ENCODE results near the gene PACSIN3. TPM values are rescaled to one million over a fixed set of nuclear protein-coding genes. Genes with fewer than 3 reads are reported as not detected.

PACSIN3 gene
- total and polyA plus RNA-seq, 2 of the 8 experiments (the other 6 are each of a cell fraction or from before 2014, with no cell fraction given) = 23.8 to 47.2 TPM

GRCh38 chr11:47182380-47182779 lies 3.9 kb downstream of the PACSIN3 start:
- WGBS, 2 experiments (ENCODE audit: extremely low coverage in 1 of 2, insufficient coverage in 1 of 2, insufficient read length in 1 of 2, insufficient replicate concordance in 2 of 2, low coverage in 1 of 2, low lambda C conversion rate in 2 of 2, missing lambda C conversion rate in 1 of 2) = 94% methylated on average over 17 of the region's 17 CpGs; no CpG with 5 or more reads in 1 of the 2 experiments
- H3K23me2 ChIP-seq (ENCODE audit: low read depth, low read length) = peaks cover 8% of the 10 kb centered on the region; the same call in 1 of the 2 replicates
- H2BK5ac ChIP-seq (ENCODE audit: low read depth, low read length) = no peak overlapping the region
- H3K9me3 ChIP-seq (ENCODE audit: insufficient read depth in 2 of 2, low read depth in 1 of 2, low read length in 1 of 2) = no peaks in the 10 kb centered on the region
- peaks cover 0 to 8% (median 5%) of the 10 kb centered on the region in 4 experiments; a peak in 5 of 7 replicates for H3K4me1 ChIP-seq (replicated peaks in 1 of 4; ENCODE audit: control insufficient read depth in 3 of 4, insufficient read depth in 4 of 4, low read length in 3 of 4)
- POLR2A ChIA-PET (ENCODE audit: partially characterized antibody) = interaction anchor here (0.6 to 2.4 kb wide), 5 partner anchors 11 to 79 kb away, joined by 3 to 10 read pairs (median 3); partner anchors contain the start of gene DDB2
- peaks cover 0 to 7% of the 10 kb centered on the region in 2 experiments for H4K20me1 ChIP-seq (replicated peaks in 1 of 2; ENCODE audit: control insufficient read depth in 1 of 2, insufficient read depth in 2 of 2, low read length in 2 of 2)
- H3K14ac ChIP-seq (ENCODE audit: insufficient read length) = no peak overlapping the region
- H2BK15ac ChIP-seq (ENCODE audit: low read length) = no peak overlapping the region
- no peak overlapping the region for H2BK20ac ChIP-seq (ENCODE audit: low read length)
- no peak overlapping the region for H2AK5ac ChIP-seq (ENCODE audit: low read depth, low read length)
- no peak overlapping the region for H3K23ac ChIP-seq (ENCODE audit: insufficient read length)
- DNase-seq (ENCODE audit: low read depth in 1 of 2, low spot score in 2 of 2) = no peak
- peaks cover 7 to 12% (median 8%) of the 10 kb centered on the region in 4 experiments; a peak in 6 of 8 replicates for H3K36me3 ChIP-seq (ENCODE audit: control insufficient read depth in 2 of 4, insufficient read depth in 4 of 4, low read length in 3 of 4)
- H4K91ac ChIP-seq (replicated peaks; ENCODE audit: insufficient read length, low read length) = no peak overlapping the region
- no peak overlapping the region for H3K4me2 ChIP-seq (ENCODE audit: insufficient read depth in 1 of 2, low read depth in 2 of 2, low read length in 2 of 2)
- H4K5ac ChIP-seq (ENCODE audit: insufficient read length, low read depth, low read length) = no peak overlapping the region
- H3K79me2 ChIP-seq (ENCODE audit: control insufficient read depth in 1 of 2, insufficient read depth in 2 of 2, low read length in 2 of 2) = peaks cover 0 to 16% of the 10 kb centered on the region in 2 experiments; a peak in 3 of 4 replicates
- no peak overlapping the region for H2BK120ac ChIP-seq (replicated peaks; ENCODE audit: low read depth, low read length)
- no peak overlapping the region for H3K27ac ChIP-seq (ENCODE audit: low read depth, low read length)
- H3K4me3 ChIP-seq (ENCODE audit: extremely low read depth in 1 of 4, insufficient read depth in 2 of 4, low read depth in 3 of 4, low read length in 4 of 4) = no peak overlapping the region
- CTCF ChIA-PET (ENCODE audit: partially characterized antibody) = interaction anchor here (0.8 to 16.6 kb wide), 7 partner anchors 20 to 192 kb away, joined by 3 to 247 read pairs (median 3); partner anchors contain the start of genes ACP2 and DDB2
- no peak overlapping the region for H3K9ac ChIP-seq (replicated peaks in 1 of 4; ENCODE audit: extremely low read depth in 1 of 4, low read depth in 3 of 4, low read length in 3 of 4)
- peak overlapping the region; percentile 53; the same call in 1 of the 2 replicates for H4K8ac ChIP-seq (ENCODE audit: extremely low read depth, insufficient read depth, low read length)
- H2AFZ ChIP-seq (ENCODE audit: low read length) = no peak overlapping the region
- H3K4ac ChIP-seq (replicated peaks; ENCODE audit: insufficient read length, low read depth, low read length) = no peak overlapping the region
- FAIRE-seq = no peak
- no peak overlapping the region for H2BK12ac ChIP-seq (ENCODE audit: low read depth, low read length)
- H3K56ac ChIP-seq (replicated peaks; ENCODE audit: insufficient read length, low read depth, low read length) = no peak overlapping the region
- H3K79me1 ChIP-seq (ENCODE audit: low read depth, low read length) = peaks cover 3% of the 10 kb centered on the region; the same call in 1 of the 2 replicates
- 0 out of 7 replicates have a peak, but pooled peaks cover 0 to under 1% (median 0%) of the 10 kb centered on the region in 4 experiments for H3K27me3 ChIP-seq (replicated peaks in 1 of 4; ENCODE audit: control insufficient read depth in 3 of 4, extremely low read depth in 1 of 4, insufficient read depth in 3 of 4, low read length in 3 of 4)
- H3K18ac ChIP-seq (ENCODE audit: extremely low read depth, low read length) = no peak overlapping the region
- TF ChIP-seq GABPA (IDR thresholded peaks at IDR 0.05; ENCODE audit: borderline replicate concordance, insufficient read depth, low read length) (no peak), MAFK (IDR thresholded peaks at IDR 0.05; ENCODE audit: low read depth, low read length) (no peak), RFX5 (IDR thresholded peaks at IDR 0.05; ENCODE audit: borderline replicate concordance, low read depth, low read length) (no peak), SAP30 (IDR thresholded peaks at IDR 0.05; ENCODE audit: insufficient read depth, insufficient replicate concordance, low read length) (no peak), ATF3 (IDR thresholded peaks at IDR 0.05; ENCODE audit: insufficient read depth, low read depth, low read length) (no peak)
